ENCODE measurements around the gene TELO2.

Gene TELO2

GRCh38 chr16:1532081-1532760 lies 39.1 kb downstream of the TELO2 start:
- no peak for TF ChIP-seq CTCF (IDR thresholded peaks at IDR 0.05; ENCODE audit: low read depth, low read length)
- no peak for DNase-seq (ENCODE audit: extremely low read depth, low read depth)

GRCh38 chr16:1532771-1533170 lies 39.6 kb downstream of the TELO2 start:
- DNase-seq (ENCODE audit: extremely low read depth, low read depth): no peak
- no peak for TF ChIP-seq CTCF (IDR thresholded peaks at IDR 0.05; ENCODE audit: low read depth, low read length)

- peak; percentile 53 for DNase-seq (ENCODE audit: extremely low read depth, low read depth)
- TF ChIP-seq CTCF (IDR thresholded peaks at IDR 0.05; ENCODE audit: low read depth, low read length): no peak
Observed at GRCh38 chr16:1533443-1533951, 40.3 kb downstream of the TELO2 start, which contains the start of gene TMEM204. TMEM204 (plus strand) TSS chr16:1533666; CDS start chr16:1534276, 610 bp downstream.

- TF ChIP-seq CTCF (IDR thresholded peaks at IDR 0.05; ENCODE audit: low read depth, low read length): no peak; the same call in none of the 2 replicates
Observed at GRCh38 chr16:1534021-1535020, 41.2 kb downstream of the TELO2 start.

GRCh38 chr16:1535391-1536291 lies 42.5 kb downstream of the TELO2 start:
- no peak for TF ChIP-seq CTCF (IDR thresholded peaks at IDR 0.05; ENCODE audit: low read depth, low read length)
- no peak for DNase-seq (ENCODE audit: extremely low read depth, low read depth)

More at GRCh38 chr16:1534021-1535020, 41.2 kb downstream of the TELO2 start:
- DNase-seq (ENCODE audit: extremely low read depth, low read depth): no peak

GRCh38 chr16:1536601-1537000 lies 43.4 kb downstream of the TELO2 start:
- DNase-seq (ENCODE audit: extremely low read depth, low read depth): no peak
- TF ChIP-seq CTCF (IDR thresholded peaks at IDR 0.05; ENCODE audit: low read depth, low read length): no peak

All from AG09319 (cell line).